ENCODE results near the gene KCNN1. TPM values are rescaled to one million over a fixed set of nuclear protein-coding genes. Genes with fewer than 3 reads are reported as not detected.

Gene KCNN1
- total and polyA plus RNA-seq, 2 of the 13 experiments (the other 11 are each of a cell fraction or from before 2014, with no cell fraction given) = 0.04 TPM; not detected in 1

DNA sequence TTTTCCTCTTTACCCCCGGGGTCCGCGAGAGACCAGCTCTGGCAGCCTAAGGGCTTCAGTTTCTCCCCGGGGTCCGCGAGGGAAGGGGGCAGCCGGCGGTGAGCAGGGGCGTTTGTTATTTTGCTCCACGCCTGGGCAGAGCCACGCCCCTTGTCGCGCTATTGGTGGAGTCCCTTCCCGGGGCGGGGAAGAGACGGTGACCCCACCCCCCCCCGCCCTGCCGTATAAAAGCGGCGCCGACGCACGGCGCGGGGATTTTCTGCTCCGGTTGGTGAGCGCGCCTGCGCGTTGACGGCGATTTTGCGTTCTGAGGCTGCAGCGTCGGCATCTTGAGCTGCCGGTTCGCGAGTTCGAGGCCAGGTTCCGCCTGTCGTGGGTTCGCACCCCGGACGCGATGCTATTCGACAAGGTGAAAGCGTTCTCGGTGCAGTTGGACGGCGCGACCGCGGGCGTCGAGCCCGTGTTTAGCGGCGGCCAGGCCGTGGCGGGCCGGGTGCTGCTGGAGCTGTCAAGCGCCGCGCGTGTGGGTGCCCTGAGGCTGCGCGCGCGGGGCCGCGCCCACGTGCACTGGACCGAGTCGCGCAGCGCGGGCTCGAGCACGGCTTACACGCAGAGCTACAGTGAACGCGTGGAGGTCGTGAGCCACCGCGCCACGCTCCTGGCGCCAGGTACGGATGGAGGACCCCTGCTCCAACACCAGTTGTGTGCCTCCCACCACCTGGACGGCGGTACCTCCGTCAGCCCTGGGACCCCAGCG is 41.2 kb downstream of the KCNN1 start, which contains the start of gene ARRDC2 (continued):
- no peak for TF ChIP-seq NR2F1 (CRISPR knock-in tag; IDR thresholded peaks at IDR 0.05)
- TF ChIP-seq HOXA3 (CRISPR knock-in tag; IDR thresholded peaks at IDR 0.05) = 0 out of 2 replicates have a peak, but pooled peaks have one; percentile 11
- TF ChIP-seq IRF2 (CRISPR knock-in tag; IDR thresholded peaks at IDR 0.05) = no peak
- TF ChIP-seq RXRA (CRISPR knock-in tag; IDR thresholded peaks at IDR 0.05) = no peak
- peak; percentile 56; the same call in 1 of the 2 replicates for TF ChIP-seq NFYB (CRISPR knock-in tag; IDR thresholded peaks at IDR 0.05)
- TF ChIP-seq RBFOX2 (IDR thresholded peaks at IDR 0.05; ENCODE audit: low read depth, low read length) = peak; percentile 69
- 0 out of 2 replicates have a peak, but pooled peaks have one; percentile 37 for TF ChIP-seq POLR2G (IDR thresholded peaks at IDR 0.05; ENCODE audit: low read depth, low read length)
- TF ChIP-seq DRAP1 (CRISPR knock-in tag; IDR thresholded peaks at IDR 0.05) = peak; percentile 69
- TF ChIP-seq KDM2A (CRISPR knock-in tag; IDR thresholded peaks at IDR 0.05; ENCODE audit: borderline replicate concordance, low read depth) = peak; percentile 45; the same call in 1 of the 2 replicates
- no peak for TF ChIP-seq ZNF264 (CRISPR knock-in tag; IDR thresholded peaks at IDR 0.05)

DNA sequence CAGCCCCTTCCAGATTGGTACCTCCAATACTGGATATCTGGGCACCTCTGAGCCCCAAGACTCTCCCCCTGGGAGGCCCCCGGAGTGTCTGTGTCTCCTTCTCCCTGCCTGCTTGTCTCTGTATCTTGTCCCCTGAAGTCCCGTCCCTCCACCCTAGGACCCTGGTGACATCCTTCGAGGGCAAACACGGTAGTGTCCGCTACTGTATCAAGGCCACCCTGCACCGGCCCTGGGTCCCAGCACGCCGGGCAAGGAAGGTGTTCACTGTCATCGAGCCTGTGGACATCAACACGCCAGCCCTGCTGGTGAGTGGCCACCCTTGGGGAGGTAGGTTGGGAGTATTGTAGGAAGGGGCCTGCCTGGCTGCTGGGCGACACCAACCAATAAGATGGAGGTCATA is 41.9 kb downstream of the KCNN1 start:
- Histone ChIP-seq H3K4me2 (ENCODE audit: low read depth, low read length) (peak overlapping the region; percentile 49), H3K4me3 (replicated peaks in 1 of 3; ENCODE audit: insufficient read depth in 1 of 3, low read depth in 2 of 3, low read length in 3 of 3) (peak overlapping the region in 1 of 3 experiments; percentile 43; a peak in 1 of 6 replicates), H3K36me3 (replicated peaks in 1 of 2; ENCODE audit: control insufficient read depth in 1 of 2, insufficient read depth in 2 of 2, low read length in 2 of 2) (peaks cover 5% of the 10 kb centered on the region in 2 experiments; a peak in 3 of 5 replicates), H3K27me3 (ENCODE audit: control insufficient read depth in 1 of 2, insufficient read depth in 2 of 2, low read length in 2 of 2) (no peaks in the 10 kb centered on the region), H3K9ac (ENCODE audit: insufficient read depth, low read depth, low read length) (0 out of 2 replicates have a peak overlapping the region, but pooled peaks have one; percentile 11), H2AFZ (ENCODE audit: low read length) (no peak overlapping the region), H3K9me3 (ENCODE audit: low read length) (no peaks in the 10 kb centered on the region), H4K20me1 (ENCODE audit: insufficient read depth, low read length) (no peaks in the 10 kb centered on the region), H3K4me1 (ENCODE audit: insufficient read depth, low read length) (peaks cover 46% of the 10 kb centered on the region), H3K27ac (ENCODE audit: extremely low read length, insufficient read depth, low read length) (no peak overlapping the region), H3K79me2 (ENCODE audit: insufficient read depth, low read length) (no peaks in the 10 kb centered on the region)
- ChIA-PET CTCF (ENCODE audit: low intra/inter-chr PET ratio, low total read pairs) (interaction anchor here (0.8 to 3.0 kb wide), 2 partner anchors 49 to 50 kb away, joined by 3 to 85 read pairs; no protein-coding TSS in a partner anchor), POLR2A (interaction anchor here (0.6 to 1.1 kb wide), 2 partner anchors 15 to 169 kb away, joined by 3 read pairs; no protein-coding TSS in a partner anchor)
- no TSS peak for BruUV-seq (replicated peaks)
- WGBS (ENCODE audit: low lambda C conversion rate) = 89% methylated on average over 11 of the region's 11 CpGs
- DNase-seq (ENCODE audit: low spot score) (no peak), ATAC-seq (no peak), FAIRE-seq (no peak)
- intact Hi-C loops (cut with micrococcal nuclease; ENCODE audit: unreplicated experiment) = no loop called here
- in situ Hi-C loops (cut with HindIII; ENCODE audit: extremely low pct_ligation_motif_present, low pct_unique_long_range_greater_than_20kb) = loop anchor here (5.0 to 10.0 kb wide), 2 partner anchors 48 to 166 kb away; partner anchors contain the start of gene IFI30
- no peak for TF ChIP-seq ZNF367 (CRISPR knock-in tag; IDR thresholded peaks at IDR 0.05; ENCODE audit: borderline replicate concordance)
- TF ChIP-seq, protein P1, sequence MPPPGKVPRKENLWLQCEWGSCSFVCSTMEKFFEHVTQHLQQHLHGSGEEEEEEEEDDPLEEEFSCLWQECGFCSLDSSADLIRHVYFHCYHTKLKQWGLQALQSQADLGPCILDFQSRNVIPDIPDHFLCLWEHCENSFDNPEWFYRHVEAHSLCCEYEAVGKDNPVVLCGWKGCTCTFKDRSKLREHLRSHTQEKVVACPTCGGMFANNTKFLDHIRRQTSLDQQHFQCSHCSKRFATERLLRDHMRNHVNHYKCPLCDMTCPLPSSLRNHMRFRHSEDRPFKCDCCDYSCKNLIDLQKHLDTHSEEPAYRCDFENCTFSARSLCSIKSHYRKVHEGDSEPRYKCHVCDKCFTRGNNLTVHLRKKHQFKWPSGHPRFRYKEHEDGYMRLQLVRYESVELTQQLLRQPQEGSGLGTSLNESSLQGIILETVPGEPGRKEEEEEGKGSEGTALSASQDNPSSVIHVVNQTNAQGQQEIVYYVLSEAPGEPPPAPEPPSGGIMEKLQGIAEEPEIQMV (CRISPR knock-in tag; IDR thresholded peaks at IDR 0.05; ENCODE audit: low read depth) = no peak
- TF ChIP-seq ZNF605 (CRISPR knock-in tag; IDR thresholded peaks at IDR 0.05) = no peak
- TF ChIP-seq NR2F6 (IDR thresholded peaks at IDR 0.05) = no peak
- no peak for TF ChIP-seq NR2F6 (CRISPR knock-in tag; IDR thresholded peaks at IDR 0.05)
- peak; percentile 1; the same call in 1 of the 2 replicates for TF ChIP-seq MXD4 (CRISPR knock-in tag; IDR thresholded peaks at IDR 0.05)
- no peak for TF ChIP-seq AHR (CRISPR knock-in tag; IDR thresholded peaks at IDR 0.05)
- TF ChIP-seq ZNF775 (CRISPR knock-in tag; IDR thresholded peaks at IDR 0.05; ENCODE audit: borderline replicate concordance) = no peak
- no peak for TF ChIP-seq HNRNPH1 (optimal IDR thresholded peaks at IDR 0.05; ENCODE audit: low read depth, low read length)
- no peak for TF ChIP-seq MZF1 (CRISPR knock-in tag; IDR thresholded peaks at IDR 0.05; ENCODE audit: borderline replicate concordance)
- peak; percentile 25 for TF ChIP-seq TEAD3 (CRISPR knock-in tag; optimal IDR thresholded peaks at IDR 0.05; ENCODE audit: borderline replicate concordance)
- TF ChIP-seq ZZZ3 (CRISPR knock-in tag; IDR thresholded peaks at IDR 0.05; ENCODE audit: borderline replicate concordance) = no peak
- 0 out of 2 replicates have a peak, but pooled peaks have one; percentile 21 for TF ChIP-seq MXD1 (CRISPR knock-in tag; IDR thresholded peaks at IDR 0.05)
